HepG2 (cell line): ENCODE data around the gene ANAPC1.

Experiments used
- CBX1 ChIP-seq: IDR thresholded peaks from one replicate; pipeline ENCODE4 v1.6.1; 2016; ENCODE audit warnings: antibody characterized with exemption, low read depth
- EP300 ChIP-seq, 3 experiments: sonication (generic) in 1 of 3; formaldehyde crosslinking in 1 of 3; IDR thresholded peaks; 2 replicates each; pipeline versions ENCODE4 v1.5.1 to v1.6.1; 2011 to 2020; ENCODE audit warnings: low read depth in 2 of 3, low read length in 2 of 3, borderline replicate concordance in 1 of 3, improper control_type of control experiment in 1 of 3, mild to moderate bottlenecking in 1 of 3, missing genetic modification reagents in 1 of 3, moderate library complexity in 1 of 3
- GABPA ChIP-seq, 2 experiments: IDR thresholded peaks; 2 replicates each; pipeline ENCODE4 v1.6.1; 2011 to 2016; ENCODE audit warnings: low read depth in 2 of 2, low read length in 1 of 2, missing biosample characterization in 1 of 2, missing genetic modification characterization in 1 of 2
- IRF2 ChIP-seq: IDR thresholded peaks from 2 replicates; pipeline ENCODE4 v1.6.1; 2018; ENCODE audit warnings: missing genetic modification reagents, missing compliant biosample characterization
- REL ChIP-seq: sonication (generic); formaldehyde crosslinking; conservative IDR thresholded peaks from 2 replicates; pipeline ENCODE4 v1.8.0; 2022; ENCODE audit warnings: mild to moderate bottlenecking, missing genetic modification reagents, moderate library complexity
- RELA ChIP-seq: sonication (generic); formaldehyde crosslinking; IDR thresholded peaks from 2 replicates; pipeline ENCODE4 v1.4.0; 2020; ENCODE audit warnings: missing genetic modification reagents
- SMARCE1 ChIP-seq: fragments of 450-650 bp; IDR thresholded peaks from 2 replicates; pipeline ENCODE4 v1.6.1; 2017; ENCODE audit warnings: borderline replicate concordance
- ZNF746 ChIP-seq: sonication (generic); formaldehyde crosslinking; IDR thresholded peaks from 2 replicates; pipeline ENCODE4 v1.8.0; 2022; ENCODE audit warnings: mild to moderate bottlenecking, missing genetic modification reagents
- ZNF776 ChIP-seq: sonication (generic); formaldehyde crosslinking; IDR thresholded peaks from 2 replicates; pipeline ENCODE4 v1.4.0; 2020; ENCODE audit warnings: mild to moderate bottlenecking, missing genetic modification reagents
- TF ChIP-seq, protein P1 (sequence below): sonication (generic); formaldehyde crosslinking; IDR thresholded peaks from 2 replicates; pipeline ENCODE4 v1.5.0; 2020; ENCODE audit warnings: mild to moderate bottlenecking, missing genetic modification reagents, moderate library complexity
- TF ChIP-seq, protein P2 (sequence below): sonication (generic); formaldehyde crosslinking; IDR thresholded peaks from 2 replicates; pipeline ENCODE4 v1.5.1; 2020; ENCODE audit warnings: mild to moderate bottlenecking, missing genetic modification reagents, moderate library complexity

DNA sequence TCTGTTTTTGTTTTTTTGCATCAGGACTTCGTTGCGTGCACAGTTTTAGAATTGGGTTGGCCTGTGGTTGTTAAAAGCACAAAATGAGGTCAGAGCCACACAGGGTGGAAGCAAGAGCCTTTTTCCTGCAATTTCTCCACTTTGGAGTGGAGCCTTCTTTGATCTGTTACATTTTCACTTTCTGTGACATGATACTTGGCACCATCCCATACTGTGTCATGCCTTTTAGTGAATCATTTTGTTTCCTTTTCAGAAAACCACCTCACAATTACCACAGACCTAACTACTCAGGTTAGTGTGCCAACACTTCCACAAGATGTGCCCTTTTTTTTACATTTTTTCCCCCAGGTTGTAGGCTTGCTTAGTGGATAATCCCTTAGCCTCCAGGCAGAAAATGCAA lies 46.9 kb upstream of the ANAPC1 start:
- TF ChIP-seq, protein P1, sequence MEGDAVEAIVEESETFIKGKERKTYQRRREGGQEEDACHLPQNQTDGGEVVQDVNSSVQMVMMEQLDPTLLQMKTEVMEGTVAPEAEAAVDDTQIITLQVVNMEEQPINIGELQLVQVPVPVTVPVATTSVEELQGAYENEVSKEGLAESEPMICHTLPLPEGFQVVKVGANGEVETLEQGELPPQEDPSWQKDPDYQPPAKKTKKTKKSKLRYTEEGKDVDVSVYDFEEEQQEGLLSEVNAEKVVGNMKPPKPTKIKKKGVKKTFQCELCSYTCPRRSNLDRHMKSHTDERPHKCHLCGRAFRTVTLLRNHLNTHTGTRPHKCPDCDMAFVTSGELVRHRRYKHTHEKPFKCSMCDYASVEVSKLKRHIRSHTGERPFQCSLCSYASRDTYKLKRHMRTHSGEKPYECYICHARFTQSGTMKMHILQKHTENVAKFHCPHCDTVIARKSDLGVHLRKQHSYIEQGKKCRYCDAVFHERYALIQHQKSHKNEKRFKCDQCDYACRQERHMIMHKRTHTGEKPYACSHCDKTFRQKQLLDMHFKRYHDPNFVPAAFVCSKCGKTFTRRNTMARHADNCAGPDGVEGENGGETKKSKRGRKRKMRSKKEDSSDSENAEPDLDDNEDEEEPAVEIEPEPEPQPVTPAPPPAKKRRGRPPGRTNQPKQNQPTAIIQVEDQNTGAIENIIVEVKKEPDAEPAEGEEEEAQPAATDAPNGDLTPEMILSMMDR (CRISPR knock-in tag) = no peak
- TF ChIP-seq EP300 (IDR thresholded peaks at IDR 0.05; ENCODE audit: low read depth in 2 of 2, low read length in 2 of 2) (no peak), EP300 (CRISPR knock-in tag; IDR thresholded peaks at IDR 0.05; ENCODE audit: borderline replicate concordance) (no peak), IRF2 (CRISPR knock-in tag) (no peak), RELA (CRISPR knock-in tag) (no peak), CBX1 (no peak), ZNF746 (no peak), REL (no peak), ZNF776 (CRISPR knock-in tag) (no peak), SMARCE1 (no peak), GABPA (IDR thresholded peaks at IDR 0.05; ENCODE audit: low read depth, low read length) (no peak), GABPA (CRISPR knock-in tag; IDR thresholded peaks at IDR 0.05; ENCODE audit: low read depth) (no peak)
- TF ChIP-seq, protein P2, sequence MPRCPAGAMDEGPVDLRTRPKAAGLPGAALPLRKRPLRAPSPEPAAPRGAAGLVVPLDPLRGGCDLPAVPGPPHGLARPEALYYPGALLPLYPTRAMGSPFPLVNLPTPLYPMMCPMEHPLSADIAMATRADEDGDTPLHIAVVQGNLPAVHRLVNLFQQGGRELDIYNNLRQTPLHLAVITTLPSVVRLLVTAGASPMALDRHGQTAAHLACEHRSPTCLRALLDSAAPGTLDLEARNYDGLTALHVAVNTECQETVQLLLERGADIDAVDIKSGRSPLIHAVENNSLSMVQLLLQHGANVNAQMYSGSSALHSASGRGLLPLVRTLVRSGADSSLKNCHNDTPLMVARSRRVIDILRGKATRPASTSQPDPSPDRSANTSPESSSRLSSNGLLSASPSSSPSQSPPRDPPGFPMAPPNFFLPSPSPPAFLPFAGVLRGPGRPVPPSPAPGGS (CRISPR knock-in tag) = no peak
